NCI-H2029 (cell line): ENCODE measurements around the gene ZNF726.
A peak's percentile ranks its signal among the peaks of the same experiment; 100 is the strongest.
"Not testable (repeated sequence)": the region's sequence is repeated elsewhere in the genome, so short reads cannot be mapped to it uniquely, and the experiment has no call there.

Experiments used
- DNase-seq: peaks from one replicate; lab custom pipeline; 2025; lab: John Stamatoyannopoulos, UW

Gene ZNF726

GRCh38 chr19:23914402-23915286, at the start of gene ZNF726:
ZNF726 (plus strand) TSS chr19:23914886; CDS start chr19:23914995, 109 bp downstream.
- DNase-seq = peak; percentile 95

DNA sequence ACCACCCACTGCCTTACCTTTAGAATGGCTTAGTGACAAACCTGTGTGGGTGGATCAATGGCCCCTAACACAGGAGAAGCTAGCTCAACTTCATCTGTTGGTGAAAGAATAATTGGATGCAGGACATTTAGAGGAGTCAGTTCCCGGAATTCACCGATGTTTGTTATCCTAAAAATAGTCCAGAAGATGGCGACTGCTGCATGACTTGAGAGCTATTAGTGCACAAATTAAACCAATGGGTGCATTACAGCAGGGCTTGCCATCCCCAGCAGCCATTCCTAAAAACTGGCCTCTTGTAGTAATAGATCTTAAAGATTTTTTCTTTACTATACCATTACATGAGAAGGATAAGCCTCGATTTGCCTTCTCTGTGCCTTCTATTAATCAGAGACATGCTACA, 46.8 kb upstream of the ZNF726 start:
- DNase-seq = no peak

DNA sequence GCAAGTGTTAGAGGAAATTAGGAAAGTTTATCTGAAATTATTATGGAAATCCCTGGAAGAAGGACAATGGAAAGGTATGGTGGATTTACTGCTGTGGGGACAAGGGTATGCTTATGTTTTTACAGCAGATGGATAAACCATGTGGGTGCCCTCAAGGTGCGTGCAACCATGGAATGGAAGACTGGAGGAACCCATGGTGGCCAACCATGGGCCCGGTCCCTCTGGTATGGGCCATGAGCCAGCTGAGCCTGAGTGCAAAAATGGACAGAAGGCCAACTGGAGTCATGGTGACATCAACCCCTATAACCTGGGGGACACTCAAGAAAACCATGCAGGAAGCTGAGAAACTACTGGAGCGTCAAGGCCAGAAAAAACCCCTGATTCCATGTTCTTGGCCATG, 46.1 kb upstream of the ZNF726 start:
- no peak for DNase-seq

GRCh38 chr19:23872282-23872919, 42.3 kb upstream of the ZNF726 start:
- no peak for DNase-seq

GRCh38 chr19:23876261-23876660, 38.4 kb upstream of the ZNF726 start:
- no peak for DNase-seq

- DNase-seq = not testable (repeated sequence)
Observed at GRCh38 chr19:23876756-23877155, 37.9 kb upstream of the ZNF726 start.

DNA sequence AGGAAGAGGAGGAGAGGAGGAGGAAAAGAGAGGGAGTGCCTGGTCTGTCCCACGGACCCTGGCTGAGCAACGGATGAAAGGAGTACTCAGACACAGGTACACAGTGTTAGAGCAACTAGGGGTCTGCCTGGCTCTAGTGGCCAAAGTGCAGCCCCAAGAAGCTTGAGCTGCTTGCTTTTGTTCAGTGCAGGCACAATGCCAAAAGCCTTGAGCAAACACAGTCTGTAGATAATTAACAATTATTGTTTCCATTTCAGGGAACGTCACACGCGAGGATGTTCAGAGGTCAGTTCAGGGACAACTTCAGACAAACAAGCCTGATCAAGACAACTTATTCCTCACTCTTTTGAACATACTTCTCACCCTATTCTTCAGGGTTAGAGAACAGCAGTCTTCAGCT, 32.2 kb upstream of the ZNF726 start:
- DNase-seq = peak; percentile 6

- DNase-seq = no peak
Observed at GRCh38 chr19:23884363-23884762, 30.3 kb upstream of the ZNF726 start.

- no peak for DNase-seq
Observed at GRCh38 chr19:23887642-23888041, 27.0 kb upstream of the ZNF726 start.

DNA sequence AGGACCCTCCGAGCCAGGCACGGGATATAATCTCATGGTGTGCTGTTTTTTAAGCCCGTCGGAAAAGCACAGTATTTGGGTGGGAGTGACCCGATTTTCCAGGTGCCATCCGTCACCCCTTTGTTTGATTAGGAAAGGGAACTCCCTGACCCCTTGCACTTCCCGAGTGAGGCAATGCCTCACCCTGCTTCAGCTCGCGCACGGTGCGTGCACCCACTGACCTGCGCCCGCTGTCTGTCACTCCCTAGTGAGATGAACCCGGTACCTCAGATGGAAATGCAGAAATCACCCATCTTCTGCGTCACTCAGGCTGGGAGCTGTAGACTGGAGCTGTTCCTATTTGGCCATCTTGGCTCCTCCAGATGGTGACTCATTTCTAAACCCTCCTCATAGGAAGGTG, 18.6 kb upstream of the ZNF726 start:
- DNase-seq = not testable (repeated sequence)

DNA sequence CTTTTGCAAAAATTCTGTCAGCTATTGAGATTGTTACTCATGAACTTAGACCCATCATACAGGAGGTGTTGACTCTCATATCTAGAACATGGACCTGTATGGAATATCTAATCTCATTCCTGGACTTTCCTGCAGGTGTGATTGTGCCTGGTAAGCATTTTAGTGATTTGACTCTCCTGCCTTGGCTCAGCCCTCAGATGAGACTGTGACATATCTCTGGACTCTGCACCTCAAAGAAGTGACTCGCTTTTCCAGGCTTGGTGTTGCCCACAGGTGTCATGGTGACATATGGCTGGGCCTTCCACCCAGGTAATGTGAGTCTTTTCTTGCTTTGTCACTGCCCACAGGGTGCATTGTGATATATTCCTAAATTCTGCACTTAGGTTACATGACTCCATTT, 17.8 kb upstream of the ZNF726 start:
- DNase-seq = no peak

GRCh38 chr19:23901360-23901759, 13.3 kb upstream of the ZNF726 start:
- DNase-seq = no peak

GRCh38 chr19:23904406-23904805, 10.3 kb upstream of the ZNF726 start:
- no peak for DNase-seq

- DNase-seq = no peak
Observed at GRCh38 chr19:23905771-23906170, 8.9 kb upstream of the ZNF726 start.

DNA sequence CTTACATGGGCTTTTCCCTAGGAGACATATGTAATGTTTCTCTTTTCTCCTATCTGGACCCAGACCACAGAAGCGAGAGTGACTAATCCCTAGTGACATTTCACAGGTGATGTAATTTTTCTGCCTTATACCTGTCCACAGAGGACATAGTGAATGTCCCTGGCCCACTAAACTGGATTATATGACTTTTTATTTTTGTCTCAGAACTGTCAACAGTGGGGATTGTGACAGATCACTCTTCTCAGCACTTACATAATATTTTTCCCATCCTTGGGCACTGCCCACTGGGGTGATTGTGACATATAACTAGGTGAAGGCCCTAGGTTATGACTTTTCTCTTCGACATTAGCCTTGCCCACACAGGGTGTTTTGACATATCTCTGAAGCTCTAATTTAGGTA, 7.9 kb upstream of the ZNF726 start:
- DNase-seq = no peak

- DNase-seq = no peak
Observed at GRCh38 chr19:23908165-23908564, 6.5 kb upstream of the ZNF726 start.

DNA sequence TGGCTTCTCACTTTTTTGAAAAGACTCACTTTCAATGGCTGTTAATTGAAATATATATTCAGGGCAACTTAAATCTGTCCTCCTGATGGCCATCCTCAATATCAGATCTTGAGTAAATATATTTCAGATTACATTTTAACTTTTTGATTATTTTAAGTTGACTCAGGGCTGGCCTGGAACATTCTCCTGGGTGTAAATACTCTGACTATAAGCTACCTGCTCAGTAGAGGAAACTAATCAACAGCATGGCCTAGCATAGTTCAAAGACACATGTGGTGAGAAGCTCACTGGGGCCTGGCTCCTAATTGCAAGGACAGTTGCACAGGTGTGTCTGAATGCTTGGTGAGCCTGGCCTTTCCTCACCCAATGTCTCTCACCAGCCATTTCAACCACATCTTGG, 5.5 kb upstream of the ZNF726 start:
- no peak for DNase-seq

DNA sequence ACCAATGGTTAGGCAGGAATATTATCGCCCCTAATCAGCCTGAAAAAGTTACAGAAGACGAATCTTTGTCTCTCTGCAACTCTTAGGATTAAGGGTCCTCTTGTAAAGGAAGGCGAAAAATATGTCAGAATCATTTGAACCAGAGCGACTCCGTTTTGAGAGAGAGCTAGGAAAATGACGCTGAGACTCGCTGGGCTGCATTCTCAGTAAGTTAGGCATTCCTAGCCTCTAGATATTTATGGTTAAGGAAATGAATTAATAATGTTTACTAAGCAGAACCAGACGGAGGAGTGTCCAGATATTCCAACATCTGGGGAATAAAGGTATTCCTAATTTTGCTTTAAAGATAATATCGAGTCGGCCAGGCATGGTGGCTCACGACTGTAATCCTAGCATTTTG, 755 bp upstream of the ZNF726 start:
- DNase-seq = no peak

DNA sequence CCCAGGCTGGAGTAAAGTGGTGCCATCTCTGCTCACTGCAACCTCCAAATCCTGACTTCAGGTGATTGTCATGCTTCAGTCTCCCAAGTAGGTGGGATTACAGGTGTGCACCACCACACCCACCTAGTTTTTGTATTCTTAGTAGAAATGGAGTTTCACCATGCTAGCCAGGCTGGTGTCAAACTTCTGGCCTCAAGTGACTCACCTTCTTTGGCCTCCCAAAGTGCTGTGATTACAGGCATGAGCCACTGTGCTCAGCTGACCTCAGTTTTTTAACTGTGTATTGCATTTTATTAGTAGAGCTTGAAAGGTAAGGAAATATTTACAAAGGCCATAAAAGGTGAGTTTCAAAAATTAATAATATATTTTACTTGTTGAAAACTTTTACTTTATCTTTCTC, 2.3 kb downstream of the ZNF726 start:
- DNase-seq = no peak

GRCh38 chr19:23917856-23918255, 3.2 kb downstream of the ZNF726 start:
- peak; percentile 75 for DNase-seq

GRCh38 chr19:23925285-23925684, 10.6 kb downstream of the ZNF726 start:
- DNase-seq = no peak

DNA sequence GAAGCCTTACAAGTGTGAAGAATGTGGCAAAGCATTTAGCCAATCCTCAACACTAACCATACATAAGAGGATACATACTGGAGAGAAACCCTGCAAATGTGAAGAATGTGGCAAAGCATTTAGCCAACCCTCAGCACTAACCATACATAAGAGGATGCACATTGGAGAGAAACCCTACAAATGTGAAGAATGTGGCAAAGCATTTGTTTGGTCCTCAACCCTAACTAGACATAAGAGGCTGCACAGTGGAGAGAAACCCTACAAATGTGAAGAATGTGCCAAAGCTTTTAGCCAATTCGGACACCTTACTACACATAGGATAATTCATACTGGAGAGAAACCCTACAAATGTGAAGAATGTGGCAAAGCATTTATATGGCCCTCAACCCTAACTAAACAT, 18.2 kb downstream of the ZNF726 start:
- DNase-seq = no peak

GRCh38 chr19:23937031-23937430, 22.3 kb downstream of the ZNF726 start:
- not testable (repeated sequence) for DNase-seq

- no peak for DNase-seq
Observed at GRCh38 chr19:23943411-23943810, 28.7 kb downstream of the ZNF726 start.
